Measurements from ENCODE around the gene SEC22C. TPM values are rescaled to one million over a fixed set of nuclear protein-coding genes. Genes with fewer than 3 reads are reported as not detected.
"Not testable (repeated sequence)": the region's sequence is repeated elsewhere in the genome, so short reads cannot be mapped to it uniquely, and the experiment has no call there.

SEC22C gene
- polyA plus RNA-seq, 1 experiment: 33.0 TPM

- Histone ChIP-seq H3K27ac (ENCODE audit: low read depth, low read length) (no peak overlapping the region), H3K27me3 (ENCODE audit: control insufficient read depth, insufficient read depth, low read length) (no peaks in the 10 kb centered on the region), H3K9me3 (ENCODE audit: control insufficient read depth, insufficient read depth, low read length) (no peaks in the 10 kb centered on the region), H3K4me3 (ENCODE audit: low read depth, low read length) (peak overlapping the region; percentile 78)
- ChIA-PET POLR2A (interaction anchor here (1.2 to 3.2 kb wide), 2 partner anchors 8 to 18 kb away, joined by 3 to 11 read pairs; partner anchors contain the start of genes NKTR and SS18L2), CTCF (interaction anchor here (0.9 to 1.2 kb wide), 4 partner anchors 10 to 299 kb away, joined by 3 to 4 read pairs (median 3); no protein-coding TSS in a partner anchor)
- TF ChIP-seq CTCF (IDR thresholded peaks at IDR 0.05; ENCODE audit: low read depth, low read length): no peak
- DNase-seq (ENCODE audit: low read depth, low spot score): no peak
Measured at GRCh38 chr3:42582474-42583070, 805 bp upstream of the SEC22C start.

- ChIA-PET CTCF (interaction anchor here (0.7 to 1.7 kb wide), 3 partner anchors 9 to 432 kb away, joined by 3 to 15 read pairs (median 3); partner anchors contain the start of gene SS18L2), POLR2A (interaction anchor here (3.2 kb wide), 1 partner anchor 19 kb away, joined by 11 read pairs; the partner anchor contains the start of gene NKTR)
- TF ChIP-seq CTCF (IDR thresholded peaks at IDR 0.05; ENCODE audit: low read depth, low read length): no peak
- no peak for DNase-seq (ENCODE audit: low read depth, low spot score)
- no peaks in the 10 kb centered on the region for H3K9me3 ChIP-seq (ENCODE audit: control insufficient read depth, insufficient read depth, low read length)
- H3K27me3 ChIP-seq (ENCODE audit: control insufficient read depth, insufficient read depth, low read length): no peaks in the 10 kb centered on the region
- H3K4me3 ChIP-seq (ENCODE audit: low read depth, low read length): peak overlapping the region; percentile 78
- H3K27ac ChIP-seq (ENCODE audit: low read depth, low read length): peak overlapping the region; percentile 42
Measured at GRCh38 chr3:42581400-42581708, 413 bp downstream of the SEC22C start.

- H3K4me3 ChIP-seq (ENCODE audit: low read depth, low read length); CTCF ChIA-PET; H3K27ac ChIP-seq (ENCODE audit: low read depth, low read length); DNase-seq (ENCODE audit: low read depth, low spot score); H3K27me3 ChIP-seq (ENCODE audit: control insufficient read depth, insufficient read depth, low read length); H3K9me3 ChIP-seq (ENCODE audit: control insufficient read depth, insufficient read depth, low read length): not testable (repeated sequence)
- POLR2A ChIA-PET: interaction anchor here (0.6 kb wide), 1 partner anchor 40 kb away, joined by 4 read pairs; no protein-coding TSS in a partner anchor
Measured at GRCh38 chr3:42579346-42579745, 2.4 kb downstream of the SEC22C start.

GRCh38 chr3:42578054-42578453 is 3.7 kb downstream of the SEC22C start:
- CTCF ChIA-PET: no interaction called here
- TF ChIP-seq CTCF (IDR thresholded peaks at IDR 0.05; ENCODE audit: low read depth, low read length): no peak
- Histone ChIP-seq H3K27ac (ENCODE audit: low read depth, low read length) (no peak overlapping the region), H3K27me3 (ENCODE audit: control insufficient read depth, insufficient read depth, low read length) (no peaks in the 10 kb centered on the region), H3K9me3 (ENCODE audit: control insufficient read depth, insufficient read depth, low read length) (peaks cover 3% of the 10 kb centered on the region; the same call in 1 of the 2 replicates), H3K4me3 (ENCODE audit: low read depth, low read length) (no peak overlapping the region)
- no peak for DNase-seq (ENCODE audit: low read depth, low spot score)
- POLR2A ChIA-PET: no interaction called here

GRCh38 chr3:42575137-42575741 is 6.5 kb downstream of the SEC22C start:
- TF ChIP-seq CTCF (IDR thresholded peaks at IDR 0.05; ENCODE audit: low read depth, low read length): no peak
- Histone ChIP-seq H3K27me3 (ENCODE audit: control insufficient read depth, insufficient read depth, low read length) (no peaks in the 10 kb centered on the region), H3K4me3 (ENCODE audit: low read depth, low read length) (no peak overlapping the region), H3K9me3 (ENCODE audit: control insufficient read depth, insufficient read depth, low read length) (peaks cover 3% of the 10 kb centered on the region; the same call in 1 of the 2 replicates), H3K27ac (ENCODE audit: low read depth, low read length) (no peak overlapping the region)
- CTCF ChIA-PET: interaction anchor here (1.0 kb wide), 1 partner anchor 28 kb away, joined by 3 read pairs; no protein-coding TSS in a partner anchor
- POLR2A ChIA-PET: no interaction called here
- no peak for DNase-seq (ENCODE audit: low read depth, low spot score)
